ENCODE data around the gene GRK5.

DNA sequence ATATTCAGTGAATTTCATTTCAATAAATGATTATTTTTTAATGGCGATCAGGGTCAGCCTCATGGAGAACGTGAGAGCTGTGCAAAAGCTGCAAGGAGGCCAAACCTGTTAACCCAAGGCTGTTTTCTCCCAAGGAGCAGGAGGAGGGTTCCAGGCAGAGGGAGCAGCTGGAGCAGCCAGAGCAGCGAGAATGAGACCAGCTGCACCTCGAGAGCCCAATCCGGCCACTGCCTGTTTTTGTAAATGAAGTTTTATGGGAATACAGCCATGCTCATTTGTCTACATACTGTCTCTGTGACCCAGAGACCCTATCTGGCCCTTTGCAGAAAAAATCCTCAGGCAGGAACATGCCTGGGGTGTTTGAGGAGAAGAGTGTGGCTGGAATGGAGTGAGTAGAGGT lies 104.9 kb downstream of the GRK5 start:
- TF ChIP-seq, protein P1, sequence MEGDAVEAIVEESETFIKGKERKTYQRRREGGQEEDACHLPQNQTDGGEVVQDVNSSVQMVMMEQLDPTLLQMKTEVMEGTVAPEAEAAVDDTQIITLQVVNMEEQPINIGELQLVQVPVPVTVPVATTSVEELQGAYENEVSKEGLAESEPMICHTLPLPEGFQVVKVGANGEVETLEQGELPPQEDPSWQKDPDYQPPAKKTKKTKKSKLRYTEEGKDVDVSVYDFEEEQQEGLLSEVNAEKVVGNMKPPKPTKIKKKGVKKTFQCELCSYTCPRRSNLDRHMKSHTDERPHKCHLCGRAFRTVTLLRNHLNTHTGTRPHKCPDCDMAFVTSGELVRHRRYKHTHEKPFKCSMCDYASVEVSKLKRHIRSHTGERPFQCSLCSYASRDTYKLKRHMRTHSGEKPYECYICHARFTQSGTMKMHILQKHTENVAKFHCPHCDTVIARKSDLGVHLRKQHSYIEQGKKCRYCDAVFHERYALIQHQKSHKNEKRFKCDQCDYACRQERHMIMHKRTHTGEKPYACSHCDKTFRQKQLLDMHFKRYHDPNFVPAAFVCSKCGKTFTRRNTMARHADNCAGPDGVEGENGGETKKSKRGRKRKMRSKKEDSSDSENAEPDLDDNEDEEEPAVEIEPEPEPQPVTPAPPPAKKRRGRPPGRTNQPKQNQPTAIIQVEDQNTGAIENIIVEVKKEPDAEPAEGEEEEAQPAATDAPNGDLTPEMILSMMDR (conservative IDR thresholded peaks at IDR 0.05), result no peak
- no peak for TF ChIP-seq EZH2 (IDR thresholded peaks at IDR 0.05; ENCODE audit: low read depth)

All from PC-9 (cell line).